IMR-90 (cell line): ENCODE data around the gene CCDC175. TPM values are rescaled to one million over a fixed set of nuclear protein-coding genes. Genes with fewer than 3 reads are reported as not detected.
A peak's percentile ranks its signal among the peaks of the same experiment; 100 is the strongest.

Experiments
- ATAC-seq: fragments of 200-7000 bp; cut with Tn5 transposase; 2 replicates; pipeline ENCODE4 v1.9.1; 2020; ENCODE audit warnings: low read depth, mild to moderate bottlenecking, moderate library complexity
- BruUV-seq: library from RNA; stranded (reverse); fragments of 400-500 nt; replicated peaks from 2 replicates; lab custom pipeline; 2021; lab: Mats Ljungman, UMichigan
- CTCF ChIA-PET: fragments of 300-600 bp; formaldehyde crosslinking; extraction: SDS; loops from one replicate; lab custom pipeline; 2021; ENCODE audit warnings: antibody characterized with exemption; lab: Yijun Ruan, JAX
- POLR2A ChIA-PET: fragments of 300-600 bp; sonication (Branson Sonifier 250); formaldehyde crosslinking; loops from one replicate; lab custom pipeline; 2022; ENCODE audit warnings: antibody characterized with exemption; ENCODE audit not compliant: unreplicated experiment; lab: Charles Lee
- DNase-seq: peaks from one replicate; pipeline ENCODE4 v3.0.0; 2013
- H2AFZ ChIP-seq: replicated peaks from 2 replicates; pipeline ENCODE3; 2013; ENCODE audit warnings: low read length, mild to moderate bottlenecking; ENCODE audit not compliant: poor library complexity
- H2AK5ac ChIP-seq: 2 replicates; pipeline ENCODE4 v1.6.1; 2013; ENCODE audit warnings: low read depth, low read length, inconsistent platforms
- H2AK9ac ChIP-seq: replicated peaks from 2 replicates; pipeline ENCODE3; 2013; ENCODE audit warnings: mild to moderate bottlenecking, low read depth, low read length, moderate library complexity; ENCODE audit not compliant: poor library complexity
- H2BK120ac ChIP-seq: 2 replicates; pipeline ENCODE4 v1.6.1; 2013; ENCODE audit warnings: low read depth, low read length, inconsistent platforms
- H2BK15ac ChIP-seq: 3 replicates; pipeline ENCODE4 v1.6.1; 2013; ENCODE audit warnings: low read depth, low read length, inconsistent platforms
- H2BK20ac ChIP-seq: 2 replicates; pipeline ENCODE4 v1.6.1; 2013; ENCODE audit warnings: low read depth, mild to moderate bottlenecking, inconsistent platforms, low read length, moderate library complexity
- H2BK5ac ChIP-seq: 2 replicates; pipeline ENCODE4 v1.6.1; 2013; ENCODE audit warnings: mild to moderate bottlenecking, low read depth, low read length, inconsistent platforms; ENCODE audit not compliant: poor library complexity, severe bottlenecking
- H3K14ac ChIP-seq: replicated peaks from 2 replicates; pipeline ENCODE4 v1.6.1; 2013; ENCODE audit warnings: low read depth, low read length, inconsistent platforms
- H3K18ac ChIP-seq: 2 replicates; pipeline ENCODE4 v1.6.1; 2013; ENCODE audit warnings: low read depth, low read length, control low read depth
- H3K23ac ChIP-seq: 2 replicates; pipeline ENCODE4 v1.6.1; 2013; ENCODE audit warnings: low read depth, low read length, inconsistent platforms
- H3K27ac ChIP-seq: 2 replicates; pipeline ENCODE4 v1.5.1; 2013; ENCODE audit warnings: mild to moderate bottlenecking, control low read depth, low read length; ENCODE audit not compliant: insufficient read depth
- H3K27me3 ChIP-seq: 2 replicates; pipeline ENCODE4 v1.6.1; 2013; ENCODE audit warnings: low read length; ENCODE audit not compliant: control insufficient read depth, insufficient read depth
- H3K36me3 ChIP-seq: 2 replicates; pipeline ENCODE4 v1.6.1; 2013; ENCODE audit warnings: low read length, mixed read lengths; ENCODE audit not compliant: control insufficient read depth, insufficient read depth
- H3K4ac ChIP-seq: 2 replicates; pipeline ENCODE4 v1.6.1; 2013; ENCODE audit warnings: low read depth, low read length, inconsistent platforms
- H3K4me1 ChIP-seq: 2 replicates; pipeline ENCODE4 v1.6.1; 2013; ENCODE audit warnings: low read length, mixed read lengths; ENCODE audit not compliant: control insufficient read depth, insufficient read depth
- H3K4me2 ChIP-seq: 2 replicates; pipeline ENCODE4 v1.6.1; 2013; ENCODE audit warnings: low read depth, mild to moderate bottlenecking, control low read depth, low read length, moderate library complexity
- H3K4me3 ChIP-seq: 2 replicates; pipeline ENCODE4 v1.5.1; 2013; ENCODE audit warnings: low read depth, mild to moderate bottlenecking, control low read depth, low read length, moderate library complexity; ENCODE audit not compliant: insufficient read depth
- H3K56ac ChIP-seq: 2 replicates; pipeline ENCODE4 v1.6.1; 2013; ENCODE audit warnings: low read length, inconsistent platforms; ENCODE audit not compliant: insufficient read depth; ENCODE audit errors: extremely low read depth
- H3K79me1 ChIP-seq, 2 experiments: 2 replicates each; pipeline ENCODE4 v1.6.1; 2013; ENCODE audit warnings: low read length in 2 of 2, inconsistent platforms in 1 of 2, low read depth in 1 of 2
- H3K9ac ChIP-seq: 2 replicates; pipeline ENCODE4 v1.6.1; 2013; ENCODE audit warnings: low read depth, low read length, control low read depth
- H3K9me1 ChIP-seq: 2 replicates; pipeline ENCODE4 v1.6.1; 2013; ENCODE audit warnings: low read length, inconsistent platforms; ENCODE audit not compliant: insufficient read depth
- H3K9me3 ChIP-seq: 2 replicates; pipeline ENCODE4 v1.6.1; 2013; ENCODE audit warnings: low read length; ENCODE audit not compliant: control insufficient read depth, insufficient read depth
- H4K20me1 ChIP-seq: 2 replicates; pipeline ENCODE4 v1.6.1; 2013; ENCODE audit warnings: low read length, inconsistent platforms; ENCODE audit not compliant: insufficient read depth
- H4K5ac ChIP-seq: 2 replicates; pipeline ENCODE4 v1.6.1; 2013; ENCODE audit warnings: mild to moderate bottlenecking, low read depth, low read length, control low read depth
- H4K8ac ChIP-seq, 2 experiments: 2 replicates each; pipeline ENCODE4 v1.6.1; 2013; ENCODE audit warnings: low read depth in 2 of 2, low read length in 2 of 2, control low read depth in 1 of 2, inconsistent platforms in 1 of 2
- H4K91ac ChIP-seq: 2 replicates; pipeline ENCODE4 v1.6.1; 2013; ENCODE audit warnings: low read depth, low read length, inconsistent platforms; ENCODE audit not compliant: insufficient read depth
- BHLHE40 ChIP-seq: fragments of 150-350 bp; IDR thresholded peaks from 2 replicates; pipeline ENCODE4 v1.6.1; 2016; ENCODE audit warnings: mild to moderate bottlenecking, low read depth, low read length
- CEBPB ChIP-seq: IDR thresholded peaks from 2 replicates; pipeline ENCODE4 v1.6.1; 2012; ENCODE audit warnings: low read depth, low read length, improper control_type of control experiment
- CHD1 ChIP-seq: IDR thresholded peaks from 2 replicates; pipeline ENCODE4 v1.6.1; 2012; ENCODE audit warnings: low read depth, low read length, improper control_type of control experiment
- FOS ChIP-seq: fragments of 150-350 bp; IDR thresholded peaks from 2 replicates; pipeline ENCODE4 v1.6.1; 2016; ENCODE audit warnings: low read depth, low read length
- MAFK ChIP-seq: IDR thresholded peaks from 2 replicates; pipeline ENCODE4 v1.6.1; 2012; ENCODE audit warnings: low read depth, low read length, improper control_type of control experiment
- MAZ ChIP-seq: IDR thresholded peaks from 2 replicates; pipeline ENCODE4 v1.6.1; 2012; ENCODE audit warnings: low read depth, mild to moderate bottlenecking, low read length, improper control_type of control experiment, moderate library complexity, borderline replicate concordance
- MXI1 ChIP-seq: IDR thresholded peaks from 2 replicates; pipeline ENCODE4 v1.6.1; 2012; ENCODE audit warnings: low read depth, mild to moderate bottlenecking, low read length, moderate library complexity, borderline replicate concordance
- NFE2L2 ChIP-seq: fragments of 150-350 bp; IDR thresholded peaks from 2 replicates; pipeline ENCODE4 v1.6.1; 2016; ENCODE audit warnings: low read depth, mild to moderate bottlenecking, low read length
- POLR2A ChIP-seq: IDR thresholded peaks from 2 replicates; pipeline ENCODE4 v1.6.1; 2012; ENCODE audit warnings: mild to moderate bottlenecking, low read depth, low read length
- RAD21 ChIP-seq: IDR thresholded peaks from 2 replicates; pipeline ENCODE4 v1.6.1; 2012; ENCODE audit warnings: low read length, improper control_type of control experiment
- RCOR1 ChIP-seq: IDR thresholded peaks from 2 replicates; pipeline ENCODE4 v1.6.1; 2012; ENCODE audit warnings: mild to moderate bottlenecking, low read length, improper control_type of control experiment; ENCODE audit not compliant: insufficient replicate concordance
- RFX5 ChIP-seq: IDR thresholded peaks from 2 replicates; pipeline ENCODE4 v1.8.0; 2012; ENCODE audit warnings: low read depth, mild to moderate bottlenecking, low read length, moderate library complexity
- SMC3 ChIP-seq: fragments of 150-350 bp; IDR thresholded peaks from 2 replicates; pipeline ENCODE4 v1.6.1; 2016; ENCODE audit warnings: low read depth, mild to moderate bottlenecking, antibody characterized with exemption, low read length, moderate library complexity
- WGBS, 2 experiments: methylation state at CpG; one replicate each; pipeline versions ENCODE4 v1.1.5 to v1.1.7; 2013; ENCODE audit warnings: missing lambda C conversion rate in 2 of 2; ENCODE audit not compliant: insufficient read length in 1 of 2; ENCODE audit errors: extremely low coverage in 2 of 2; 5-methylcytosine and 5-hydroxymethylcytosine counted together
- dilution Hi-C: fragments of 300-500 bp; cut with HindIII; formaldehyde crosslinking; loops from one replicate; pipeline ENCODE4 v1.14.3; 2018; ENCODE audit warnings: low sequenced_read_pairs; ENCODE audit not compliant: unreplicated experiment
- in situ Hi-C: fragments of 300-500 bp; cut with MboI; formaldehyde crosslinking; loops from 3 replicates; pipeline ENCODE4 v1.14.3; 2019; ENCODE audit warnings: low sequenced_read_pairs, inconsistent platforms, mixed read lengths
- intact Hi-C: fragments of 100-400 bp; cut with micrococcal nuclease; formaldehyde crosslinking; loops from 2 replicates; pipeline ENCODE4 v1.10.0; 2022
- polyA plus RNA-seq, 3 experiments: library from polyadenylated mRNA; depleted of rRNA; stranded (reverse); fragments of >200 nt; gene quantifications; 2 replicates each; pipeline ENCODE4 v1.2.3, GENCODE V29; 2012; ENCODE audit warnings: low replicate concordance in 1 of 3
- total RNA-seq: library from RNA; depleted of rRNA; stranded (reverse); fragments of >200 nt; gene quantifications from 2 replicates; pipeline ENCODE4 v1.2.3, GENCODE V29; 2012
- TF ChIP-seq, protein P1 (sequence below): conservative IDR thresholded peaks from 2 replicates; pipeline ENCODE4 v1.5.1; 2012; ENCODE audit warnings: mild to moderate bottlenecking, low read depth, low read length, improper control_type of control experiment
- TF ChIP-seq, protein P2 (sequence below): fragments of 150-350 bp; IDR thresholded peaks from 2 replicates; pipeline ENCODE4 v1.6.1; 2016; ENCODE audit warnings: low read depth, mild to moderate bottlenecking, low read length, moderate library complexity, borderline replicate concordance
- TF ChIP-seq, protein P3 (sequence below): fragments of 150-350 bp; IDR thresholded peaks from 2 replicates; pipeline ENCODE4 v1.6.1; 2017; ENCODE audit warnings: mild to moderate bottlenecking, antibody characterized with exemption, low read length, low read depth

CCDC175 gene
- total and polyA plus RNA-seq, 2 of the 4 experiments (the other 2 are of a cell fraction), result not detected

DNA sequence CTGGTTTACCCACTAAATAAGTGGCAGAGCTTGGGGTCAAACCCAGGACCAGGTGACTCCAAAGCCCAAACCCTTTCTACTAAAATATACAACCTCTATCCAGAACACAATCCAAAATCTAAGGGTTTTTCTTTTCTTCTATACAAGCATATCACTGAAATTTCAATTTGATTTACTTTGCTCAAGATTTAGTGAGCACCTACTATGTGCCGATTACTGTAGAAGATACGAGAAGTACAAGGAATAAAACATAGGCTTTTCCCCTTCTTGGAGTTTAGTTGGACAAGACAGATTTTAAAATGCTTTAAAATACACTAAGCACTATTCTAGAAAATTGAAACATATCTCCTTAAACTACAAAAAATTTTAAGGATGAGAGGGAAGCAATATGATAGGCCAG, 95.2 kb downstream of the CCDC175 start:
- peak overlapping the region; percentile 94; the same call in 1 of the 2 replicates for H3K4me3 ChIP-seq
- peaks cover 10% of the 10 kb centered on the region for H3K9me1 ChIP-seq

More for the DNA sequence above, 95.2 kb downstream of the CCDC175 start:
- Histone ChIP-seq H3K18ac (peak overlapping the region; percentile 24; the same call in 1 of the 2 replicates), H2AFZ (no peak overlapping the region), H3K9me3 (no peaks in the 10 kb centered on the region), H3K27me3 (no peaks in the 10 kb centered on the region), H3K4ac (0 out of 2 replicates have a peak overlapping the region, but pooled peaks have one; percentile 38), H4K91ac (no peak overlapping the region), H3K79me1 (peaks cover 10 to 64% of the 10 kb centered on the region in 2 experiments), H2AK9ac (no peak overlapping the region), H2BK5ac (peak overlapping the region; percentile 97), H3K9ac (no peak overlapping the region; the same call in 1 of the 2 replicates), H4K20me1 (peaks cover 20% of the 10 kb centered on the region; the same call in 1 of the 2 replicates), H3K36me3 (peaks cover 12% of the 10 kb centered on the region), H2BK15ac (no peak overlapping the region), H3K23ac (no peak overlapping the region), H3K56ac (0 out of 2 replicates have a peak overlapping the region, but pooled peaks have one; percentile 19), H4K5ac (no peak overlapping the region), H4K8ac (peak overlapping the region in 1 of 2 experiments; percentile 21; a peak in 1 of 4 replicates), H2AK5ac (no peak overlapping the region), H3K14ac (no peak overlapping the region), H2BK20ac (no peak overlapping the region), H3K4me1 (peaks cover 11% of the 10 kb centered on the region), H3K4me2 (peak overlapping the region; percentile 87; the same call in 1 of the 2 replicates), H3K27ac (no peak overlapping the region), H2BK120ac (peak overlapping the region; percentile 35; the same call in 1 of the 2 replicates)
- ATAC-seq (no peak), DNase-seq (no peak)
- dilution Hi-C loops (no loop called here), in situ Hi-C loops (loop anchor here (25.0 kb wide), 1 partner anchor 606 kb away; the partner anchor contains the start of gene PCNX4), intact Hi-C loops (no loop called here)
- no CpG with 5 or more reads among the region's 2 CpGs for WGBS, 2 experiments
- no TSS peak for BruUV-seq
- ChIA-PET POLR2A (no interaction called here), CTCF (no interaction called here)
- TF ChIP-seq, protein P1, sequence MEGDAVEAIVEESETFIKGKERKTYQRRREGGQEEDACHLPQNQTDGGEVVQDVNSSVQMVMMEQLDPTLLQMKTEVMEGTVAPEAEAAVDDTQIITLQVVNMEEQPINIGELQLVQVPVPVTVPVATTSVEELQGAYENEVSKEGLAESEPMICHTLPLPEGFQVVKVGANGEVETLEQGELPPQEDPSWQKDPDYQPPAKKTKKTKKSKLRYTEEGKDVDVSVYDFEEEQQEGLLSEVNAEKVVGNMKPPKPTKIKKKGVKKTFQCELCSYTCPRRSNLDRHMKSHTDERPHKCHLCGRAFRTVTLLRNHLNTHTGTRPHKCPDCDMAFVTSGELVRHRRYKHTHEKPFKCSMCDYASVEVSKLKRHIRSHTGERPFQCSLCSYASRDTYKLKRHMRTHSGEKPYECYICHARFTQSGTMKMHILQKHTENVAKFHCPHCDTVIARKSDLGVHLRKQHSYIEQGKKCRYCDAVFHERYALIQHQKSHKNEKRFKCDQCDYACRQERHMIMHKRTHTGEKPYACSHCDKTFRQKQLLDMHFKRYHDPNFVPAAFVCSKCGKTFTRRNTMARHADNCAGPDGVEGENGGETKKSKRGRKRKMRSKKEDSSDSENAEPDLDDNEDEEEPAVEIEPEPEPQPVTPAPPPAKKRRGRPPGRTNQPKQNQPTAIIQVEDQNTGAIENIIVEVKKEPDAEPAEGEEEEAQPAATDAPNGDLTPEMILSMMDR, result no peak
- no peak for TF ChIP-seq RCOR1
- TF ChIP-seq MXI1, result no peak
- TF ChIP-seq RAD21, result no peak
- no peak for TF ChIP-seq FOS
- TF ChIP-seq, protein P2, sequence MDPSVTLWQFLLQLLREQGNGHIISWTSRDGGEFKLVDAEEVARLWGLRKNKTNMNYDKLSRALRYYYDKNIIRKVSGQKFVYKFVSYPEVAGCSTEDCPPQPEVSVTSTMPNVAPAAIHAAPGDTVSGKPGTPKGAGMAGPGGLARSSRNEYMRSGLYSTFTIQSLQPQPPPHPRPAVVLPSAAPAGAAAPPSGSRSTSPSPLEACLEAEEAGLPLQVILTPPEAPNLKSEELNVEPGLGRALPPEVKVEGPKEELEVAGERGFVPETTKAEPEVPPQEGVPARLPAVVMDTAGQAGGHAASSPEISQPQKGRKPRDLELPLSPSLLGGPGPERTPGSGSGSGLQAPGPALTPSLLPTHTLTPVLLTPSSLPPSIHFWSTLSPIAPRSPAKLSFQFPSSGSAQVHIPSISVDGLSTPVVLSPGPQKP, result no peak
- TF ChIP-seq CEBPB, result no peak
- TF ChIP-seq CHD1, result no peak
- no peak for TF ChIP-seq MAZ
- no peak; the same call in 1 of the 2 replicates for TF ChIP-seq POLR2A
- TF ChIP-seq NFE2L2, result no peak
- TF ChIP-seq MAFK, result no peak
- TF ChIP-seq RFX5, result no peak
- TF ChIP-seq BHLHE40, result no peak
- TF ChIP-seq, protein P3, sequence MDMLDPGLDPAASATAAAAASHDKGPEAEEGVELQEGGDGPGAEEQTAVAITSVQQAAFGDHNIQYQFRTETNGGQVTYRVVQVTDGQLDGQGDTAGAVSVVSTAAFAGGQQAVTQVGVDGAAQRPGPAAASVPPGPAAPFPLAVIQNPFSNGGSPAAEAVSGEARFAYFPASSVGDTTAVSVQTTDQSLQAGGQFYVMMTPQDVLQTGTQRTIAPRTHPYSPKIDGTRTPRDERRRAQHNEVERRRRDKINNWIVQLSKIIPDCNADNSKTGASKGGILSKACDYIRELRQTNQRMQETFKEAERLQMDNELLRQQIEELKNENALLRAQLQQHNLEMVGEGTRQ, result no peak
- no peak for TF ChIP-seq SMC3
